GM23248 (cell line): Measurements from ENCODE around the gene NUDT9. TPM values are rescaled to one million over a fixed set of nuclear protein-coding genes. Genes with fewer than 3 reads are reported as not detected.
"Not testable (repeated sequence)": the region's sequence is repeated elsewhere in the genome, so short reads cannot be mapped to it uniquely, and the experiment has no call there.

Experiments
- DNase-seq: peaks from one replicate; pipeline ENCODE4 v3.0.0-alpha.2; 2015
- H2AFZ ChIP-seq: fragments of 200-600 bp; sonication (generic); 2 replicates; pipeline ENCODE4 v1.6.1; 2016; ENCODE audit warnings: antibody characterized with exemption
- H3F3A ChIP-seq: fragments of 200-600 bp; sonication (generic); 2 replicates; pipeline ENCODE4 v1.6.1; 2016; ENCODE audit warnings: mild to moderate bottlenecking, antibody characterized with exemption, mixed run types; ENCODE audit not compliant: insufficient read depth
- H3K27ac ChIP-seq: fragments of 200-600 bp; sonication (generic); 2 replicates; pipeline ENCODE4 v1.5.1; 2016; ENCODE audit warnings: mild to moderate bottlenecking
- H3K27me3 ChIP-seq: fragments of 200-600 bp; sonication (generic); replicated peaks from 2 replicates; pipeline ENCODE4 v1.6.1; 2016; ENCODE audit warnings: mild to moderate bottlenecking; ENCODE audit not compliant: insufficient read depth
- H3K36me3 ChIP-seq: fragments of 200-600 bp; sonication (generic); 2 replicates; pipeline ENCODE4 v1.6.1; 2016; ENCODE audit warnings: low read depth, mild to moderate bottlenecking
- H3K4me1 ChIP-seq: fragments of 200-600 bp; sonication (generic); 2 replicates; pipeline ENCODE4 v1.6.1; 2016; ENCODE audit warnings: mild to moderate bottlenecking; ENCODE audit not compliant: insufficient read depth
- H3K4me2 ChIP-seq: fragments of 200-600 bp; sonication (generic); one replicate; pipeline ENCODE4 v1.6.1; 2016; ENCODE audit warnings: mild to moderate bottlenecking; ENCODE audit not compliant: unreplicated experiment
- H3K4me3 ChIP-seq: fragments of 200-600 bp; sonication (generic); 2 replicates; pipeline ENCODE4 v1.5.1; 2016; ENCODE audit warnings: mild to moderate bottlenecking
- H3K79me2 ChIP-seq: fragments of 200-600 bp; sonication (generic); 2 replicates; pipeline ENCODE4 v1.6.1; 2016; ENCODE audit warnings: mild to moderate bottlenecking; ENCODE audit not compliant: insufficient read depth
- H3K9ac ChIP-seq: fragments of 200-600 bp; sonication (generic); 2 replicates; pipeline ENCODE4 v1.6.1; 2016; ENCODE audit warnings: mild to moderate bottlenecking
- H3K9me2 ChIP-seq: fragments of 200-600 bp; sonication (generic); 2 replicates; pipeline ENCODE4 v1.6.1; 2016; ENCODE audit warnings: mixed run types, mild to moderate bottlenecking, moderate library complexity; ENCODE audit not compliant: insufficient read depth
- H3K9me3 ChIP-seq: fragments of 200-600 bp; sonication (generic); one replicate; pipeline ENCODE4 v1.6.1; 2017; ENCODE audit warnings: low read depth
- H4K20me1 ChIP-seq: fragments of 200-600 bp; sonication (generic); 2 replicates; pipeline ENCODE4 v1.6.0; 2016; ENCODE audit not compliant: insufficient read depth
- EZH2 ChIP-seq: fragments of 200-600 bp; sonication (generic); IDR thresholded peaks from 2 replicates; pipeline ENCODE4 v1.6.1; 2018; ENCODE audit warnings: antibody characterized with exemption, mild to moderate bottlenecking; ENCODE audit not compliant: insufficient read depth, poor library complexity, severe bottlenecking
- EZH2phosphoT487 ChIP-seq: fragments of 200-600 bp; sonication (generic); IDR thresholded peaks from 2 replicates; pipeline ENCODE4 v1.6.1; 2018; ENCODE audit warnings: antibody characterized with exemption, moderate library complexity, mild to moderate bottlenecking, low read depth; ENCODE audit not compliant: insufficient read depth
- WGBS, 2 experiments: methylation state at CpG; one replicate each; pipeline ENCODE4 v1.1.6; 2015 to 2017; ENCODE audit warnings: low lambda C conversion rate in 2 of 2, low coverage in 1 of 2; ENCODE audit errors: missing lambda C conversion rate in 2 of 2; 5-methylcytosine and 5-hydroxymethylcytosine counted together
- in situ Hi-C: fragments of 300-500 bp; cut with MboI; formaldehyde crosslinking; loops from 2 replicates; pipeline ENCODE4 v1.15.0; 2020
- polyA plus RNA-seq: library from polyadenylated mRNA; unstranded; fragments of >200 nt; fragmentation: Nextera tagmentation; extraction: Ambion mirVana; gene quantifications from 2 replicates; pipeline ENCODE4 v1.2.1, GENCODE V29; 2016
- total RNA-seq: library from RNA; depleted of rRNA; stranded (reverse); fragments of >200 nt; shearing (Covaris generic); gene quantifications from 2 replicates; pipeline ENCODE4 v1.2.3, GENCODE V29; 2014

Gene NUDT9
- total and polyA plus RNA-seq, 2 experiments from 2014 or later, result 11.2 to 34.8 TPM

- Histone ChIP-seq H3K9me3 (no peaks in the 10 kb centered on the region), H3K27me3 (no peaks in the 10 kb centered on the region), H3F3A (no peaks in the 10 kb centered on the region), H2AFZ (no peak overlapping the region), H3K9me2 (no peaks in the 10 kb centered on the region), H3K4me3 (no peak overlapping the region), H3K36me3 (no peaks in the 10 kb centered on the region), H3K4me2 (no peak overlapping the region), H3K79me2 (no peaks in the 10 kb centered on the region), H3K9ac (no peak overlapping the region), H3K4me1 (no peaks in the 10 kb centered on the region), H4K20me1 (no peaks in the 10 kb centered on the region), H3K27ac (no peak overlapping the region)
- 67 to 75% methylated on average over 3 of the region's 3 CpGs for WGBS, 2 experiments
- in situ Hi-C loops, result no loop called here
- no peak for DNase-seq
- TF ChIP-seq EZH2phosphoT487 (no peak), EZH2 (no peak)
Measured at GRCh38 chr4:87476934-87477333, 54.6 kb downstream of the NUDT9 start.

DNA sequence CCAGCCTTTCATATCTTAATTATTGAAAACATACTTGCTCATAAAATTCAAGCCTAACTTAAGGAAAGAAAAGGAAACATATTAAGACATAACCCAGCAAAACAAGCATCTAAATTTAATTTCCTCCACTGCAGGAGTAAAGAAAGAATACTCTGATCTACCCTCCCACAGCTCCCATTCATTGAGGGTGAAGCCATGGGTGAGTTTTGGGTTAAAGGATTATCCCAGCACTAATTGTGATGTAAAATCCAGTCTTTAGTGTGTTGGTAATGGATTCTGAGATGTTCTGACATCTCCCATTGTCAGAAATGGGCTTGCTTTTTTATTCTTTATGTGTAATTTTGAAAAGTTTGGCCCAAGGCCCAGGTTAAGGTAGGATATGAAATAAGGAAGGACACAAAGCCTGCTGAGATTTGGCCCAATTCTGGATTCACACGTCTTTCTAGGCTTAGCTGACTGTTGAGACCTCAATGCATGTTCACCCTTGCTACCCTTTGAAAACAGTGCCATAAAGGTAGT, 56.4 kb downstream of the NUDT9 start:
- Histone ChIP-seq H2AFZ (no peak overlapping the region), H3K4me1 (no peaks in the 10 kb centered on the region), H3K79me2 (no peaks in the 10 kb centered on the region), H3K27ac (no peak overlapping the region), H3F3A (no peaks in the 10 kb centered on the region), H3K36me3 (no peaks in the 10 kb centered on the region), H3K4me2 (no peak overlapping the region), H3K9ac (no peak overlapping the region), H3K4me3 (no peak overlapping the region), H3K27me3 (no peaks in the 10 kb centered on the region), H3K9me2 (no peaks in the 10 kb centered on the region), H4K20me1 (no peaks in the 10 kb centered on the region), H3K9me3 (no peaks in the 10 kb centered on the region)
- in situ Hi-C loops, result no loop called here
- 80 to 85% methylated on average over 1 of the region's 1 CpG for WGBS, 2 experiments
- no peak for DNase-seq
- TF ChIP-seq EZH2phosphoT487, result no peak
- no peak for TF ChIP-seq EZH2

GRCh38 chr4:87481377-87481776, 59.0 kb downstream of the NUDT9 start:
- in situ Hi-C loops, result no loop called here
- Histone ChIP-seq H3F3A (no peaks in the 10 kb centered on the region), H3K4me2 (no peak overlapping the region)

DNA sequence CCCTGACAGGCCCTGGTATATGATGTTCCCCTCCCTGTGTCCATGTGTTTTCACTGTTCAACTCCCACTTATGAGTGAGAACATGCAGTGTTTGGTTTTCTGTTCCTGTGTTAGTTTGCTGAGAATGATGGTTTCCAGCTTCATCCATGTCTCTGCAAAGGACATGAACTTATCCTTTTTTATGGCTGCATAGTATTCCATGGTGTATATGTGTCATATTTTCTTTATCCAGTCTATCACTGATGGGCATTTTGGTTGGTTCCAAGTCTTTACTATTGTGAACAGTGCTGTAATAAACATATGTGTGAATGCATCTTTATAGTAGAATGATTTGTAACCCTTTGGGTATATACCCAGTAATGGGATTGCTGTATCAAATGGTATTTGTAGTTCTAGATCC, 60.9 kb downstream of the NUDT9 start:
- H3K27me3 ChIP-seq, DNase-seq, in situ Hi-C loops, H3K4me1 ChIP-seq, H3K9me3 ChIP-seq, H3K9ac ChIP-seq, H3K4me3 ChIP-seq, H3K79me2 ChIP-seq, H3F3A ChIP-seq, H3K9me2 ChIP-seq, H4K20me1 ChIP-seq, H2AFZ ChIP-seq, H3K4me2 ChIP-seq, H3K27ac ChIP-seq, H3K36me3 ChIP-seq: not testable (repeated sequence)

More at GRCh38 chr4:87481377-87481776, 59.0 kb downstream of the NUDT9 start:
- DNase-seq, result no peak
- no peaks in the 10 kb centered on the region for H3K4me1 ChIP-seq
- H3K9ac ChIP-seq, result no peak overlapping the region
- H3K79me2 ChIP-seq, result no peaks in the 10 kb centered on the region
- H3K36me3 ChIP-seq, result no peaks in the 10 kb centered on the region
- H3K9me3 ChIP-seq, result no peaks in the 10 kb centered on the region
- H4K20me1 ChIP-seq, result no peaks in the 10 kb centered on the region
- no peaks in the 10 kb centered on the region for H3K27me3 ChIP-seq
- H3K9me2 ChIP-seq, result no peaks in the 10 kb centered on the region
- no peak overlapping the region for H2AFZ ChIP-seq
- H3K27ac ChIP-seq, result no peak overlapping the region
- H3K4me3 ChIP-seq, result no peak overlapping the region
- TF ChIP-seq EZH2phosphoT487, result no peak
- TF ChIP-seq EZH2, result no peak

DNA sequence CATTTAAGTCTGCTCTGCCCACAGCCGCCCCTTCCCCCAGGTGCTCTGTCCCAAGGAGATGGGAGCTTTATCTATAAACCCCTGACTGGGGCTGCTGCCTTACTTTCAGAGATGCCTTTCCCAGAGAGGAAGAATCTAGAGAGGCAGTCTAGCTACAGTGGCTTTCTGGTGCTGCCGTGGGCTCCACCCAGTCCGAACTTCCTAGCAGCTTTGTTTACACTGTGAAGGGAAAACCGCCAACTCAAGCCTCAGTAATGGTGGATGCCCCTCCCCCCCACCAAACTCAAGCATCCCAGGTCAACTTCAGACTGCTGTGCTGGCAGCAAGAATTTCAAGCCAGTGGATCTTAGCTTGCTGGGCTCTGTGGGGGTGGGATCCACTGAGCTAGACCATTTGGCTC, 66.3 kb downstream of the NUDT9 start:
- H3K27ac ChIP-seq, H4K20me1 ChIP-seq, H3K79me2 ChIP-seq, H3K4me3 ChIP-seq, H3K27me3 ChIP-seq, H2AFZ ChIP-seq, H3K9me3 ChIP-seq, H3F3A ChIP-seq, H3K36me3 ChIP-seq, DNase-seq, H3K4me1 ChIP-seq, H3K4me2 ChIP-seq, in situ Hi-C loops, H3K9ac ChIP-seq, H3K9me2 ChIP-seq: not testable (repeated sequence)
- 61 to 81% methylated on average over 4 of the region's 4 CpGs for WGBS, 2 experiments
